H1 (cell line): ENCODE results near the gene NXPH1. TPM values are rescaled to one million over a fixed set of nuclear protein-coding genes. Genes with fewer than 3 reads are reported as not detected.

ENCODE experiments used
- CTCF ChIA-PET: fragments of 300-600 bp; sonication (Branson Sonifier 250); formaldehyde crosslinking; loops from one replicate; lab custom pipeline; 2021; ENCODE audit not compliant: partially characterized antibody; lab: Charles Lee
- POLR2A ChIA-PET: fragments of 300-600 bp; sonication (Branson Sonifier 250); formaldehyde crosslinking; loops from one replicate; lab custom pipeline; 2021; ENCODE audit warnings: inconsistent platforms; ENCODE audit not compliant: partially characterized antibody; lab: Charles Lee
- DNase-seq, 2 experiments: peaks; one replicate each; pipeline versions ENCODE4 v3.0.0 to v3.0.0-alpha.2; 2010 to 2022; ENCODE audit warnings: low spot score in 2 of 2, low read depth in 1 of 2, mixed read lengths in 1 of 2
- FAIRE-seq: peaks from 2 replicates; lab custom pipeline; 2011; peaks lifted over from hg19 to GRCh38; lab: Jason Lieb, UNC
- H2AFZ ChIP-seq: 2 replicates; pipeline ENCODE4 v1.8.1; 2012; ENCODE audit warnings: low read length, inconsistent platforms
- H2AK5ac ChIP-seq: 2 replicates; pipeline ENCODE4 v1.6.1; 2013; ENCODE audit warnings: low read depth, low read length
- H2BK120ac ChIP-seq: replicated peaks from 2 replicates; pipeline ENCODE3; 2013; ENCODE audit warnings: low read depth, low read length, inconsistent platforms
- H2BK12ac ChIP-seq: 2 replicates; pipeline ENCODE4 v1.6.1; 2013; ENCODE audit warnings: low read depth, low read length
- H2BK15ac ChIP-seq: 2 replicates; pipeline ENCODE4 v1.6.1; 2013; ENCODE audit warnings: low read length
- H2BK20ac ChIP-seq: 2 replicates; pipeline ENCODE4 v1.6.1; 2013; ENCODE audit warnings: low read length
- H2BK5ac ChIP-seq: 2 replicates; pipeline ENCODE4 v1.6.1; 2013; ENCODE audit warnings: low read depth, low read length
- H3K14ac ChIP-seq: 2 replicates; pipeline ENCODE4 v1.6.1; 2013; ENCODE audit warnings: inconsistent platforms; ENCODE audit not compliant: insufficient read length
- H3K18ac ChIP-seq: 2 replicates; pipeline ENCODE4 v1.6.1; 2013; ENCODE audit warnings: low read length; ENCODE audit errors: extremely low read depth
- H3K23ac ChIP-seq: 2 replicates; pipeline ENCODE4 v1.6.1; 2013; ENCODE audit warnings: inconsistent platforms; ENCODE audit not compliant: insufficient read length
- H3K23me2 ChIP-seq: 2 replicates; pipeline ENCODE4 v1.6.1; 2013; ENCODE audit warnings: low read depth, low read length
- H3K27ac ChIP-seq: 2 replicates; pipeline ENCODE4 v1.6.1; 2011; ENCODE audit warnings: low read depth, low read length, inconsistent platforms
- H3K27me3 ChIP-seq, 4 experiments: replicated peaks in 1 of 4; 1 replicate in 1 of 4; 2 replicates in 3 of 4; pipeline versions ENCODE4 v1.6.1 to v1.8.1; 2011 to 2013; ENCODE audit warnings: low read length in 3 of 4, mild to moderate bottlenecking in 3 of 4, inconsistent platforms in 2 of 4, mixed read lengths in 2 of 4, moderate library complexity in 1 of 4; ENCODE audit not compliant: control insufficient read depth in 3 of 4, insufficient read depth in 3 of 4; ENCODE audit errors: extremely low read depth in 1 of 4
- H3K36me3 ChIP-seq, 4 experiments: 2 replicates each; pipeline versions ENCODE4 v1.6.1 to v1.8.1; 2011 to 2013; ENCODE audit warnings: mild to moderate bottlenecking in 4 of 4, low read length in 3 of 4, moderate library complexity in 2 of 4, control low read depth in 1 of 4, inconsistent platforms in 1 of 4; ENCODE audit not compliant: insufficient read depth in 4 of 4, control insufficient read depth in 2 of 4
- H3K4ac ChIP-seq: replicated peaks from 2 replicates; pipeline ENCODE3; 2013; ENCODE audit warnings: low read length, low read depth, mixed read lengths, inconsistent platforms; ENCODE audit not compliant: insufficient read length
- H3K4me1 ChIP-seq, 4 experiments: replicated peaks in 1 of 4; 1 replicate in 1 of 4; 2 replicates in 3 of 4; pipeline versions ENCODE4 v1.6.1 to v1.8.1; 2011 to 2013; ENCODE audit warnings: low read length in 3 of 4, inconsistent platforms in 2 of 4, mixed read lengths in 1 of 4; ENCODE audit not compliant: insufficient read depth in 4 of 4, control insufficient read depth in 3 of 4
- H3K4me2 ChIP-seq, 2 experiments: 2 replicates each; pipeline versions ENCODE4 v1.6.1 to v1.8.1; 2011 to 2013; ENCODE audit warnings: low read depth in 2 of 2, low read length in 2 of 2, control low read depth in 1 of 2, inconsistent platforms in 1 of 2, mild to moderate bottlenecking in 1 of 2; ENCODE audit not compliant: insufficient read depth in 1 of 2
- H3K4me3 ChIP-seq, 4 experiments: fragments of 200-600, 300-600 bp in 1 of 4; sonication (generic), shearing (Covaris generic), sonication (Bioruptor Twin) in 1 of 4; 2 replicates each; pipeline versions ENCODE4 v1.5.1 to v1.8.1; 2011 to 2016; ENCODE audit warnings: low read length in 4 of 4, low read depth in 3 of 4, control low read depth in 2 of 4, inconsistent platforms in 2 of 4, mild to moderate bottlenecking in 2 of 4, mixed read lengths in 1 of 4, moderate library complexity in 1 of 4; ENCODE audit not compliant: insufficient read depth in 2 of 4; ENCODE audit errors: extremely low read depth in 1 of 4
- H3K56ac ChIP-seq: replicated peaks from 2 replicates; pipeline ENCODE3; 2013; ENCODE audit warnings: low read depth, mild to moderate bottlenecking, mixed read lengths, low read length, inconsistent platforms; ENCODE audit not compliant: insufficient read length
- H3K79me1 ChIP-seq: 2 replicates; pipeline ENCODE4 v1.6.1; 2013; ENCODE audit warnings: low read depth, low read length, control low read depth
- H3K79me2 ChIP-seq, 2 experiments: 2 replicates each; pipeline versions ENCODE4 v1.6.1 to v1.8.1; 2012 to 2013; ENCODE audit warnings: low read length in 2 of 2, mild to moderate bottlenecking in 2 of 2, inconsistent platforms in 1 of 2; ENCODE audit not compliant: insufficient read depth in 2 of 2, control insufficient read depth in 1 of 2
- H3K9ac ChIP-seq, 4 experiments: replicated peaks in 1 of 4; 1 replicate in 1 of 4; 2 replicates in 3 of 4; pipeline versions ENCODE4 v1.6.1 to v1.8.1; 2011 to 2013; ENCODE audit warnings: low read depth in 3 of 4, low read length in 3 of 4, control low read depth in 2 of 4, mild to moderate bottlenecking in 2 of 4, moderate library complexity in 2 of 4, inconsistent platforms in 1 of 4; ENCODE audit errors: extremely low read depth in 1 of 4
- H3K9me3 ChIP-seq, 2 experiments: 2 replicates each; pipeline versions ENCODE4 v1.6.1 to v1.8.1; 2012 to 2013; ENCODE audit warnings: mild to moderate bottlenecking in 2 of 2, moderate library complexity in 2 of 2, control low read depth in 1 of 2, inconsistent platforms in 1 of 2, low read depth in 1 of 2, low read length in 1 of 2, mixed read lengths in 1 of 2; ENCODE audit not compliant: insufficient read depth in 2 of 2
- H4K20me1 ChIP-seq, 2 experiments: replicated peaks in 1 of 2; 2 replicates each; pipeline versions ENCODE3 to v1.8.1; 2011 to 2013; ENCODE audit warnings: inconsistent platforms in 2 of 2, low read length in 2 of 2, mild to moderate bottlenecking in 1 of 2; ENCODE audit not compliant: insufficient read depth in 2 of 2, control insufficient read depth in 1 of 2
- H4K5ac ChIP-seq: 2 replicates; pipeline ENCODE4 v1.6.1; 2013; ENCODE audit warnings: low read length, low read depth, mixed read lengths, inconsistent platforms; ENCODE audit not compliant: insufficient read length
- H4K8ac ChIP-seq: 2 replicates; pipeline ENCODE4 v1.8.0; 2013; ENCODE audit warnings: mild to moderate bottlenecking, moderate library complexity, low read length, inconsistent platforms; ENCODE audit not compliant: insufficient read depth; ENCODE audit errors: extremely low read depth
- H4K91ac ChIP-seq: replicated peaks from 2 replicates; pipeline ENCODE3; 2013; ENCODE audit warnings: low read length, mixed read lengths, inconsistent platforms; ENCODE audit not compliant: insufficient read length
- E2F6 ChIP-seq: IDR thresholded peaks from 2 replicates; pipeline ENCODE4 v1.6.1; 2012; ENCODE audit warnings: inconsistent platforms
- RXRA ChIP-seq: IDR thresholded peaks from 2 replicates; pipeline ENCODE4 v1.6.1; 2011; ENCODE audit warnings: low read depth, mild to moderate bottlenecking, low read length, moderate library complexity; ENCODE audit not compliant: insufficient read depth
- WGBS, 2 experiments: shearing (Covaris generic) in 1 of 2; methylation state at CpG; one replicate each; pipeline versions ENCODE4 v1.1.6 to v1.1.7; 2013 to 2015; ENCODE audit warnings: low lambda C conversion rate in 2 of 2, mixed read lengths in 2 of 2, inconsistent platforms in 1 of 2, low coverage in 1 of 2, missing lambda C conversion rate in 1 of 2; ENCODE audit not compliant: insufficient replicate concordance in 2 of 2, insufficient coverage in 1 of 2, insufficient read length in 1 of 2; ENCODE audit errors: extremely low coverage in 1 of 2, missing lambda C conversion rate in 1 of 2; 5-methylcytosine and 5-hydroxymethylcytosine counted together
- polyA plus RNA-seq, 7 experiments: library from polyadenylated mRNA; depleted of rRNA in 3 of 7; stranded (reverse) in 5 of 7; unstranded in 2 of 7; fragments of >200 nt in 5 of 7; fragments of 200-250 nt in 2 of 7; gene quantifications; 1 replicate in 5 of 7; 2 replicates in 1 of 7; 4 replicates in 1 of 7; pipeline versions ENCODE4 v1.2.1 to v1.2.3, GENCODE V29; 2011 to 2013; ENCODE audit warnings: missing spikeins in 2 of 7, mixed read lengths in 2 of 7
- total RNA-seq: library from RNA; stranded (reverse); fragmentation: NEBNext Ultra II Directional; extraction: Animal tissue kit (Norgen Biotek cat#: 25700); gene quantifications from 2 replicates; pipeline ENCODE4 v1.2.1, GENCODE V29; 2021

Gene NXPH1
- total and polyA plus RNA-seq, 2 of the 8 experiments (the other 6 are each of a cell fraction or from before 2014, with no cell fraction given), result 0.14 to 1.0 TPM

GRCh38 chr7:8627325-8627724 lies 193.9 kb downstream of the NXPH1 start:
- Histone ChIP-seq H3K27ac (no peak overlapping the region), H2BK20ac (no peak overlapping the region), H2AFZ (no peak overlapping the region), H3K4ac (no peak overlapping the region), H3K9ac (no peak overlapping the region), H3K18ac (no peak overlapping the region), H2BK12ac (no peak overlapping the region), H3K23ac (no peak overlapping the region), H2BK120ac (no peak overlapping the region), H4K20me1 (no peaks in the 10 kb centered on the region), H3K4me1 (peaks cover 0 to 3% (median 2%) of the 10 kb centered on the region in 4 experiments; a peak in 1 of 7 replicates), H4K5ac (no peak overlapping the region), H3K27me3 (no peaks in the 10 kb centered on the region), H2BK5ac (no peak overlapping the region), H2BK15ac (no peak overlapping the region), H3K14ac (no peak overlapping the region), H3K79me2 (no peaks in the 10 kb centered on the region), H3K56ac (no peak overlapping the region), H3K23me2 (no peaks in the 10 kb centered on the region), H2AK5ac (no peak overlapping the region), H4K8ac (no peak overlapping the region), H3K4me3 (no peak overlapping the region), H3K4me2 (no peak overlapping the region), H3K36me3 (no peaks in the 10 kb centered on the region), H4K91ac (no peak overlapping the region), H3K9me3 (no peaks in the 10 kb centered on the region), H3K79me1 (no peaks in the 10 kb centered on the region)
- no peak for DNase-seq
- POLR2A ChIA-PET, result no interaction called here
- no peak for FAIRE-seq
- 76% methylated on average over 2 of the region's 2 CpGs; no CpG with 5 or more reads in 1 of the 2 experiments for WGBS, 2 experiments
- CTCF ChIA-PET, result no interaction called here
- TF ChIP-seq E2F6 (no peak), RXRA (no peak)
